ENCODE results near the gene TENT5C.

The TENT5C gene

GRCh38 chr1:117639741-117640140 is 33.9 kb downstream of the TENT5C start:
- DNase-seq (ENCODE audit: low read depth): no peak
- no peak overlapping the region for H3K4me3 ChIP-seq (ENCODE audit: low read depth, low read length)
- TF ChIP-seq, protein P1, sequence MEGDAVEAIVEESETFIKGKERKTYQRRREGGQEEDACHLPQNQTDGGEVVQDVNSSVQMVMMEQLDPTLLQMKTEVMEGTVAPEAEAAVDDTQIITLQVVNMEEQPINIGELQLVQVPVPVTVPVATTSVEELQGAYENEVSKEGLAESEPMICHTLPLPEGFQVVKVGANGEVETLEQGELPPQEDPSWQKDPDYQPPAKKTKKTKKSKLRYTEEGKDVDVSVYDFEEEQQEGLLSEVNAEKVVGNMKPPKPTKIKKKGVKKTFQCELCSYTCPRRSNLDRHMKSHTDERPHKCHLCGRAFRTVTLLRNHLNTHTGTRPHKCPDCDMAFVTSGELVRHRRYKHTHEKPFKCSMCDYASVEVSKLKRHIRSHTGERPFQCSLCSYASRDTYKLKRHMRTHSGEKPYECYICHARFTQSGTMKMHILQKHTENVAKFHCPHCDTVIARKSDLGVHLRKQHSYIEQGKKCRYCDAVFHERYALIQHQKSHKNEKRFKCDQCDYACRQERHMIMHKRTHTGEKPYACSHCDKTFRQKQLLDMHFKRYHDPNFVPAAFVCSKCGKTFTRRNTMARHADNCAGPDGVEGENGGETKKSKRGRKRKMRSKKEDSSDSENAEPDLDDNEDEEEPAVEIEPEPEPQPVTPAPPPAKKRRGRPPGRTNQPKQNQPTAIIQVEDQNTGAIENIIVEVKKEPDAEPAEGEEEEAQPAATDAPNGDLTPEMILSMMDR (IDR thresholded peaks at IDR 0.05; ENCODE audit: control insufficient read depth, extremely low read depth, insufficient read depth): no peak

DNA sequence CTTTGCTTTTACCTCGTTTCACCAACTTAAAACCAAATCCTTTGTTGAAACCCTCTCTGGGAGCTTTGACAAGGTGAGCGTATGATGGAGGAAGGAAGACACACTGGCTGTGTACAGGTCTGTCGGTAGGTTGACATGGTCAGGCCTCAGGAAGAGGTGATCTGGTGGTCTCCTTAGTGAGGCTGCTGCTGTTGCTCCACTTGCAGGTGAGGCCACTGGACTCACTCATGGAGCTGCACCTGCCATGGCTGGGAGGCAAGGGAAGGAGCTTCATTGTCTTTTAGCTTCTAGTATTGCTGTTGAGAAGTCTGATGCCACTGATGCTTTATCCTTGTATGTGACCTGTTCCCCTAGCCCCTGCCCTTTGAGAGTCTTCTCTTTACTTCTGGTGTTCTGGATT is 35.7 kb downstream of the TENT5C start:
- no peak for DNase-seq (ENCODE audit: low read depth)
- TF ChIP-seq, protein P1 (IDR thresholded peaks at IDR 0.05; ENCODE audit: control insufficient read depth, extremely low read depth, insufficient read depth): no peak
- H3K4me3 ChIP-seq (ENCODE audit: low read depth, low read length): no peak overlapping the region

- H3K4me3 ChIP-seq (ENCODE audit: low read depth, low read length): no peak overlapping the region
- TF ChIP-seq, protein P1 (IDR thresholded peaks at IDR 0.05; ENCODE audit: control insufficient read depth, extremely low read depth, insufficient read depth): no peak
- no peak for DNase-seq (ENCODE audit: low read depth)
These were observed 37.1 kb downstream of the TENT5C start for GRCh38 chr1:117642963-117643362.

DNA sequence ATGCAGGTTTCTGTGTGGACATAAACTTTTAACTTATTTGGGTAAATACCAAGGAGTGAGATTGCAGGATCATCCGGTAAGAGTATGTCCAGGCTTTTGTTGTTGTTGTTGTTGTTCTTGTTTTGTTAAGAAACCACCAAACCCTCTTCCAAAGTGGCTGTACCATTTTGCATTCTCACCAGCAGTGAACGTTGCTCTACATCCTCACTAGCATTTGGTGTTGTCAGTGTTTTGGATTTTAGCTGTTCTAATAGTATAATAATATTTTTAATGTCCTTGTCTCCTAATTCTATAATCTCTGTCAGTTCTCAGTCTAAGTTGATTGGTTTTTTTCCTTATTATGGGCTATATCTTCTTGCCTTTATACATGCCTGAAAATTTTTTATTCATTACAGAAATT is 37.8 kb downstream of the TENT5C start:
- H3K4me3 ChIP-seq (ENCODE audit: low read depth, low read length): no peak overlapping the region
- TF ChIP-seq, protein P1 (IDR thresholded peaks at IDR 0.05; ENCODE audit: control insufficient read depth, extremely low read depth, insufficient read depth): no peak
- DNase-seq (ENCODE audit: low read depth): no peak

DNA sequence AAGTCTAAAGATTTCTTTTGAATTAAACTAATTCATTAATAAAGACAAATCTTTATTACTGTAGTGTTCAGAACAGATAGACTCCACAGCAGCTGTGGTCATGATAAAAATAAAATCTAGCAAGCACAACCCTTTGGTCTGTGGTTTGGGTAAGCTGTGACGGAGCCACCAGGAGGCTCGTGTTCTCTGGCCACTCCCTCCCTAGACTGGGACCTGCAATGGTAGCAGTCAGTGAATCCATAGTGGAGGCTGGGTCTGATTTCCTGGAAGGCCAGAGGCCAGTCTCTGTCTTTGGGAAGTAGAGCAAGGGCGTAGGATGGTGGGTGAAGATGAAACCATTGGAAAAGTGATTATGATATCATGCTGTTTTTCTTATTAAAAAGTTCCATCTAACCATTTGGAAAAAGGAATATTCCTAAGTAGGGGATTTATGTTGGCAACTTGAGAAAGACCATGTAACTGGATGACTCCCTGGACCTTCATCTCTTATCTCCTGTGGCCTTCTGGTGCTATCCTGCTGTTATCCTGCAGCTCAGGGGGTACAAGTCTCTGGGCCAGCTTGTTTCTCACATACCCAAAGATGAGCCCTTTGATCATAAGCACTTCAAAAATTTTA is 39.0 kb downstream of the TENT5C start:
- no peak overlapping the region for H3K4me3 ChIP-seq (ENCODE audit: low read depth, low read length)
- DNase-seq (ENCODE audit: low read depth): no peak
- TF ChIP-seq, protein P1 (IDR thresholded peaks at IDR 0.05; ENCODE audit: control insufficient read depth, extremely low read depth, insufficient read depth): no peak

GRCh38 chr1:117645343-117645742 is 39.5 kb downstream of the TENT5C start:
- H3K4me3 ChIP-seq (ENCODE audit: low read depth, low read length): no peak overlapping the region
- TF ChIP-seq, protein P1 (IDR thresholded peaks at IDR 0.05; ENCODE audit: control insufficient read depth, extremely low read depth, insufficient read depth): no peak
- DNase-seq (ENCODE audit: low read depth): no peak
